ENCODE measurements around the gene VSTM2B.

VSTM2B gene

GRCh38 chr19:29559743-29560142 is 33.9 kb downstream of the VSTM2B start:
- no peak for TF ChIP-seq CTCF (IDR thresholded peaks at IDR 0.05; ENCODE audit: insufficient read depth, low read depth, low read length, missing control alignments)
- no peak for DNase-seq (ENCODE audit: low read depth)
- H3K4me3 ChIP-seq (ENCODE audit: low read depth, low read length): no peak overlapping the region

GRCh38 chr19:29560313-29561075 is 34.7 kb downstream of the VSTM2B start:
- DNase-seq (ENCODE audit: low read depth): no peak
- H3K4me3 ChIP-seq (ENCODE audit: low read depth, low read length): no peak overlapping the region
- TF ChIP-seq CTCF (IDR thresholded peaks at IDR 0.05; ENCODE audit: insufficient read depth, low read depth, low read length, missing control alignments): no peak

GRCh38 chr19:29561601-29562000 is 35.8 kb downstream of the VSTM2B start:
- no peak for TF ChIP-seq CTCF (IDR thresholded peaks at IDR 0.05; ENCODE audit: insufficient read depth, low read depth, low read length, missing control alignments)
- DNase-seq (ENCODE audit: low read depth): no peak
- H3K4me3 ChIP-seq (ENCODE audit: low read depth, low read length): no peak overlapping the region

GRCh38 chr19:29562299-29563297 is 36.8 kb downstream of the VSTM2B start:
- DNase-seq (ENCODE audit: low read depth): no peak
- TF ChIP-seq CTCF (IDR thresholded peaks at IDR 0.05; ENCODE audit: insufficient read depth, low read depth, low read length, missing control alignments): no peak
- H3K4me3 ChIP-seq (ENCODE audit: low read depth, low read length): no peak overlapping the region

- no peak for DNase-seq (ENCODE audit: low read depth)
- TF ChIP-seq CTCF (IDR thresholded peaks at IDR 0.05; ENCODE audit: insufficient read depth, low read depth, low read length, missing control alignments): no peak
- H3K4me3 ChIP-seq (ENCODE audit: low read depth, low read length): no peak overlapping the region
Measured at GRCh38 chr19:29563486-29564101, 37.8 kb downstream of the VSTM2B start.

GRCh38 chr19:29564574-29565005 is 38.8 kb downstream of the VSTM2B start:
- TF ChIP-seq CTCF (IDR thresholded peaks at IDR 0.05; ENCODE audit: insufficient read depth, low read depth, low read length, missing control alignments): no peak
- no peak for DNase-seq (ENCODE audit: low read depth)
- no peak overlapping the region for H3K4me3 ChIP-seq (ENCODE audit: low read depth, low read length)
